ENCODE results near the gene TDRD1. TPM values are rescaled to one million over a fixed set of nuclear protein-coding genes. Genes with fewer than 3 reads are reported as not detected.

The TDRD1 gene
- total and polyA plus RNA-seq, 9 of the 15 experiments (the other 6 are each of a cell fraction or from before 2014, with no cell fraction given) = not detected

DNA sequence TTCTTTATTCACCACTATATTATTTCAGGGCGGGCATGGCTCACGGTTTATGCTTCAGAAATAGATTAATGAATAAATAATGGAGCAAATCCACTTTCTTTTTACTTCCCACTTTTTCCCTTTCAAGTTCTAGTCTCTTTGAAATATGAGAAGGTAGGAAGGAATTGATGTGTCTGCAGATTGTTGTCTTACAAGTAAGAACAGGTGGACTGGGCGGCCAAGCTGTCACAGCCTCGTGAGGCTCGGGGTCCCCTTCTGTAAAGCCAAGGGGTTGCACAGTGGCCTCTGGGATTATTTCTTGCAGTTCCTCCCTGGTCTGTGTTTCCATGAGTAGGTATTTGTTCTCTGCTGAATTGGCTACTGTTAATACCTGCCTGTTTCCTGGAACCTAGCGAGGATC, 71.1 kb downstream of the TDRD1 start:
- no peak for DNase-seq (ENCODE audit: extremely low read depth in 1 of 4, low spot score in 3 of 4)
- Histone ChIP-seq H3K4me2 (ENCODE audit: insufficient read depth, low read length) (no peak overlapping the region), H3K79me2 (ENCODE audit: control insufficient read depth, insufficient read depth, low read length) (no peaks in the 10 kb centered on the region), H4K20me1 (replicated peaks; ENCODE audit: control insufficient read depth, insufficient read depth, low read length) (no peaks in the 10 kb centered on the region), H3K4me1 (replicated peaks in 1 of 2; ENCODE audit: control insufficient read depth in 2 of 2, insufficient read depth in 2 of 2, low read length in 2 of 2) (no peaks in the 10 kb centered on the region), H3K27me3 (ENCODE audit: control insufficient read depth in 2 of 2, insufficient read depth in 2 of 2, low read length in 2 of 2) (peaks cover 0 to 3% of the 10 kb centered on the region in 2 experiments; a peak in 2 of 5 replicates), H3K9me3 (replicated peaks; ENCODE audit: control insufficient read depth, insufficient read depth, low read depth, low read length) (no peaks in the 10 kb centered on the region), H3K27ac (ENCODE audit: extremely low read depth, low read depth, low read length) (no peak overlapping the region), H2AFZ (ENCODE audit: low read depth, low read length) (no peak overlapping the region), H3K36me3 (ENCODE audit: control insufficient read depth, insufficient read depth, low read length) (no peaks in the 10 kb centered on the region), H3K9me1 (ENCODE audit: control insufficient read depth, insufficient read depth, low read length) (no peaks in the 10 kb centered on the region), H3K4me3 (no peak overlapping the region), H3K9ac (ENCODE audit: insufficient read depth in 1 of 2, low read depth in 2 of 2, low read length in 2 of 2) (no peak overlapping the region)
- in situ Hi-C loops (cut with MboI) = no loop called here
- intact Hi-C loops (cut with micrococcal nuclease) = no loop called here
- BruUV-seq (replicated peaks) = no TSS peak
- CTCF ChIA-PET (ENCODE audit: low intra/inter-chr PET ratio) = no interaction called here
- POLR2A ChIA-PET = no interaction called here
- ATAC-seq = no peak
- 0% methylated on average over 6 of the region's 6 CpGs for WGBS (ENCODE audit: insufficient coverage, low coverage, missing lambda C conversion rate)
- no peak for TF ChIP-seq ZZZ3 (IDR thresholded peaks at IDR 0.05)
- no peak for TF ChIP-seq LARP7 (IDR thresholded peaks at IDR 0.05)
- no peak for TF ChIP-seq PTTG1 (tag; IDR thresholded peaks at IDR 0.05; ENCODE audit: low read depth)
- no peak for TF ChIP-seq CAMTA2 (CRISPR knock-in tag; conservative IDR thresholded peaks at IDR 0.05)
- TF ChIP-seq ZNF444 (CRISPR knock-in tag; IDR thresholded peaks at IDR 0.05) = no peak
- TF ChIP-seq COPS2 (conservative IDR thresholded peaks at IDR 0.05) = no peak
- TF ChIP-seq ZNF707 (CRISPR knock-in tag; conservative IDR thresholded peaks at IDR 0.05) = no peak
- TF ChIP-seq TAL1 (IDR thresholded peaks at IDR 0.05) = no peak
- TF ChIP-seq ARID1B (IDR thresholded peaks at IDR 0.05) = no peak
- TF ChIP-seq ZNF780A (CRISPR knock-in tag; IDR thresholded peaks at IDR 0.05) = no peak
- TF ChIP-seq PHTF2 (CRISPR knock-in tag; IDR thresholded peaks at IDR 0.05) = no peak
- TF ChIP-seq, protein P1, sequence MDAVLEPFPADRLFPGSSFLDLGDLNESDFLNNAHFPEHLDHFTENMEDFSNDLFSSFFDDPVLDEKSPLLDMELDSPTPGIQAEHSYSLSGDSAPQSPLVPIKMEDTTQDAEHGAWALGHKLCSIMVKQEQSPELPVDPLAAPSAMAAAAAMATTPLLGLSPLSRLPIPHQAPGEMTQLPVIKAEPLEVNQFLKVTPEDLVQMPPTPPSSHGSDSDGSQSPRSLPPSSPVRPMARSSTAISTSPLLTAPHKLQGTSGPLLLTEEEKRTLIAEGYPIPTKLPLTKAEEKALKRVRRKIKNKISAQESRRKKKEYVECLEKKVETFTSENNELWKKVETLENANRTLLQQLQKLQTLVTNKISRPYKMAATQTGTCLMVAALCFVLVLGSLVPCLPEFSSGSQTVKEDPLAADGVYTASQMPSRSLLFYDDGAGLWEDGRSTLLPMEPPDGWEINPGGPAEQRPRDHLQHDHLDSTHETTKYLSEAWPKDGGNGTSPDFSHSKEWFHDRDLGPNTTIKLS (IDR thresholded peaks at IDR 0.05; ENCODE audit: borderline replicate concordance, low read depth) = no peak
- TF ChIP-seq PCBP2 (IDR thresholded peaks at IDR 0.05; ENCODE audit: low read depth, low read length, poor library complexity, severe bottlenecking) = no peak
- TF ChIP-seq BDP1 (IDR thresholded peaks at IDR 0.05; ENCODE audit: insufficient read depth, insufficient read length) = no peak
- no peak for TF ChIP-seq POLR3G (IDR thresholded peaks at IDR 0.05; ENCODE audit: extremely low read depth, insufficient read length, insufficient replicate concordance)
- no peak for TF ChIP-seq MAFG (tag; conservative IDR thresholded peaks at IDR 0.05)
- TF ChIP-seq, protein P2, sequence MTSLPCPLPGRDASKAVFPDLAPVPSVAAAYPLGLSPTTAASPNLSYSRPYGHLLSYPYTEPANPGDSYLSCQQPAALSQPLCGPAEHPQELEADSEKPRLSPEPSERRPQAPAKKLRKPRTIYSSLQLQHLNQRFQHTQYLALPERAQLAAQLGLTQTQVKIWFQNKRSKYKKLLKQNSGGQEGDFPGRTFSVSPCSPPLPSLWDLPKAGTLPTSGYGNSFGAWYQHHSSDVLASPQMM (CRISPR knock-in tag; IDR thresholded peaks at IDR 0.05) = no peak
- FAIRE-seq = no peak
